WERI-Rb-1 (cell line): Measurements from ENCODE around the gene SCO2.
A peak's percentile ranks its signal among the peaks of the same experiment; 100 is the strongest.

Experiments used
- DNase-seq: peaks from one replicate; pipeline ENCODE4 v3.0.0-alpha.2; 2020
- H3K27ac ChIP-seq: fragments of 250-450 bp; sonication (Bioruptor Pico); 2 replicates; pipeline ENCODE4 v1.5.1; 2020; ENCODE audit warnings: mild to moderate bottlenecking, moderate library complexity
- H3K27me3 ChIP-seq: fragments of 250-450 bp; sonication (Bioruptor Pico); 2 replicates; pipeline ENCODE4 v1.5.1; 2021; ENCODE audit warnings: mild to moderate bottlenecking, low read depth, moderate library complexity; ENCODE audit not compliant: insufficient read depth, severe bottlenecking
- H3K36me3 ChIP-seq: fragments of 250-450 bp; sonication (Bioruptor Pico); 2 replicates; pipeline ENCODE4 v1.5.1; 2020; ENCODE audit warnings: mild to moderate bottlenecking, moderate library complexity
- H3K4me3 ChIP-seq: 2 replicates; pipeline ENCODE4 v1.5.1; 2011; ENCODE audit warnings: low read depth, mild to moderate bottlenecking, control low read depth, low read length
- H3K9me3 ChIP-seq: fragments of 250-450 bp; sonication (Bioruptor Pico); 2 replicates; pipeline ENCODE4 v1.5.1; 2021; ENCODE audit warnings: mild to moderate bottlenecking, moderate library complexity; ENCODE audit not compliant: severe bottlenecking
- TF ChIP-seq, protein P1 (sequence below): IDR thresholded peaks from 2 replicates; pipeline ENCODE4 v1.5.1; 2011; ENCODE audit warnings: low read depth, mild to moderate bottlenecking, control low read depth, inconsistent platforms, low read length

Gene SCO2

DNA sequence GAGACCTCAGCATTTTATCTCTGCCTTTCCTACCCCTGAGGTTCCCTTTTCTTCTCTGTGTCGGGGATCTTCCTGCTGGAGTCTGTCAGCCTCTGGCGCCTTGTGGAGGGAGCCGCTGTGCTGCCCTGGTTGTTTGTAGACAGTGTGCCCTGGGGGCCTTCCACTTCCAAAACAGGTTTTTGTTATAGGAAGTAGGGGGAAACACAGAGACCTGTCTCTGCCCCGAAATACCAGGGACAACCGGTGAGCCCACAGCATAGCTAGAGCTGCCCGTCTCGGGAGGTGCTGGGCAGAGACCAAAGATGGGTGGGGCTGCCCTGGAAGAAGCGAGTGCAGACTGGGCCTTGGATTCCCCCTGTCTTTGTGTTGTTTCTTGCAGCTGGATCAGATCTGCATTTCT, 9.3 kb downstream of the SCO2 start:
- Histone ChIP-seq H3K36me3 (peaks cover 77% of the 10 kb centered on the region), H3K9me3 (no peaks in the 10 kb centered on the region), H3K27me3 (no peaks in the 10 kb centered on the region), H3K4me3 (no peak overlapping the region), H3K27ac (no peak overlapping the region)
- no peak for DNase-seq
- TF ChIP-seq, protein P1, sequence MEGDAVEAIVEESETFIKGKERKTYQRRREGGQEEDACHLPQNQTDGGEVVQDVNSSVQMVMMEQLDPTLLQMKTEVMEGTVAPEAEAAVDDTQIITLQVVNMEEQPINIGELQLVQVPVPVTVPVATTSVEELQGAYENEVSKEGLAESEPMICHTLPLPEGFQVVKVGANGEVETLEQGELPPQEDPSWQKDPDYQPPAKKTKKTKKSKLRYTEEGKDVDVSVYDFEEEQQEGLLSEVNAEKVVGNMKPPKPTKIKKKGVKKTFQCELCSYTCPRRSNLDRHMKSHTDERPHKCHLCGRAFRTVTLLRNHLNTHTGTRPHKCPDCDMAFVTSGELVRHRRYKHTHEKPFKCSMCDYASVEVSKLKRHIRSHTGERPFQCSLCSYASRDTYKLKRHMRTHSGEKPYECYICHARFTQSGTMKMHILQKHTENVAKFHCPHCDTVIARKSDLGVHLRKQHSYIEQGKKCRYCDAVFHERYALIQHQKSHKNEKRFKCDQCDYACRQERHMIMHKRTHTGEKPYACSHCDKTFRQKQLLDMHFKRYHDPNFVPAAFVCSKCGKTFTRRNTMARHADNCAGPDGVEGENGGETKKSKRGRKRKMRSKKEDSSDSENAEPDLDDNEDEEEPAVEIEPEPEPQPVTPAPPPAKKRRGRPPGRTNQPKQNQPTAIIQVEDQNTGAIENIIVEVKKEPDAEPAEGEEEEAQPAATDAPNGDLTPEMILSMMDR, result no peak

DNA sequence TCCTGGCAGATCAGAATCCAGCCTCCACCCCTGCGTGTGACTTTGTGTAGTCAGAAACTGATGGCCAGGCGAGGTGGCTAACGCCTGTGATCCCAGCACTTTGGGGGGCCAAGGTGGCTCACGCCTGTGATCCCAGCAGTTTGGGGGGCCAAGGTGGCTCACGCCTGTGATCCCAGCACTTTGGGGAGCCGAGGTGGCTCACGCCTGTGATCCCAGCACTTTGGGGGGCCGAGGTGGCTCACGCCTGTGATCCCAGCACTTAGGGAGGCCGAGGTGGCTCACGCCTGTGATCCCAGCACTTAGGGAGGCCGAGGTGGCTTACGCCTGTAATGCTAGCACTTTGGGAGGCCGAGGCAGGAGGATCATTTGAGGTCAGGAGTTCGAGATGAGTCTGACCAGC, 12.2 kb downstream of the SCO2 start:
- TF ChIP-seq, protein P1, result no peak
- Histone ChIP-seq H3K9me3 (no peaks in the 10 kb centered on the region), H3K4me3 (no peak overlapping the region), H3K27ac (no peak overlapping the region; the same call in 1 of the 2 replicates), H3K36me3 (peaks cover 67% of the 10 kb centered on the region), H3K27me3 (no peaks in the 10 kb centered on the region)
- DNase-seq, result no peak

DNA sequence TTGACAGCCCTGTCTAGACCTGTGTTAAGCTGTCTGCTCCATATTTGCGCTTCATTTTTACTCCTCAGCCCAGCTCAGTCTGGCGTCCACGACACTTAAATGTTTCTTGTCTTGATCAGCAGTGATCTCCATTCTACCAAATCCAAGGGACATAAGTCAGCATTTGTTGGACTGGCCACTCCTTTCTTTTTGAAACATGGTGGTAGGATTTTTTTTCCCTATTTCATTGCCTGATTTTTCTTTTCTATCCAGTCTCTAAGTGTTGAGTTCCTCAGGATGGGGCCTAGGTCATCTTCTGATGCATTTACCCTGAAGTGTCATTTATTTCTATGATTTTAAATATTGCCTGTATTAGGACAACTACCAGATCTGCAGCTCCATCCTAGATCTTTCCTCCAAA, 16.5 kb downstream of the SCO2 start:
- peak overlapping the region; percentile 99 for H3K27ac ChIP-seq
- peak overlapping the region; percentile 97 for H3K4me3 ChIP-seq
- no peak for DNase-seq
- no peaks in the 10 kb centered on the region for H3K9me3 ChIP-seq
- H3K27me3 ChIP-seq, result no peaks in the 10 kb centered on the region
- TF ChIP-seq, protein P1, result no peak
- peaks cover 50% of the 10 kb centered on the region for H3K36me3 ChIP-seq

DNA sequence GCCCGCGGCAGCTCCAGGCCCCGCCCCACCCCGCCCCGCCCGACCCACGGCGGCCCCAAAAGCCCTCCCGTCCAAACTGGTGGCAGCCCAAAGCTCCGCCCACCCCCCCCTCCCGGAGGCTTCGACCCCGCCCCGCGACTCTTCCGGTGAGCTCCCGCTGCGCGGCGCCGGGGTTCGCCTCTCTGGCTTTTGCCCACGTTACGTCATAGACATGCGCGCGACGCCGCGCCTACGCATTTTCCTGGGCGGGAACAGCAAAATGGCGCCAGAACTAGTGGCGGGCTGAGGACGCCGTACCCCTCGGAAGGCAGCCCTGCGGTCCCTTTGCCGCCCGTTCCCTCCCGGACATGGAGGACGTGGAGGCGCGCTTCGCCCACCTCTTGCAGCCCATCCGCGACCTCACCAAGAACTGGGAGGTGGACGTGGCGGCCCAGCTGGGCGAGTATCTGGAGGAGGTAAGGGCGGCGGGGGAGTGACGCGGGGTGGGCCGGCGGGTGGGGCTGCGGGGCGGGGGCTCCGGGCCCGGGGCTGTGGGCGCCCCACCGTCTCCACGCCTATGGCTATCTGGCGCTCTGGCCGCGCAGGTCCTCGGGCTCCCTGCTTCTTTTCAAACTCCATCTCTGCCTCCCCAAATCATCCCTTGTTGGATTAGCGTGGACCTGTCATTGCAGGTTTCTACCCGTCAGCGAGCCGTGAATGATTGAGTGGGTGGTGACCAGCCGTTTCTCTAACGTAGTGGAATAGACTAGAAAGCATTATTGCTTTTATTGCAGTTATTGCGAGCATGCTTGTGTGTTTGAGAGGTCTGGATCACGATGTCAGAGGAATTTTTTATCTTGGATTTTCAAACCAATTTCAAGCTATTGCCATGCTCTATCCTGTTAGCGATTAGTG, 17.2 kb downstream of the SCO2 start, which contains the start of gene NCAPH2:
NCAPH2 (plus strand) TSS at position 234 of the 894 bp plus-strand sequence; CDS start at position 348, 114 bp downstream.
- H3K36me3 ChIP-seq, result peaks cover 52% of the 10 kb centered on the region
- H3K27ac ChIP-seq, result peak within 1 kb of the TSS; percentile 99
- DNase-seq, result peak; percentile 96
- no peaks in the 10 kb centered on the region for H3K9me3 ChIP-seq
- TF ChIP-seq, protein P1, result no peak
- peak within 1 kb of the TSS; percentile 97 for H3K4me3 ChIP-seq
- no peaks in the 10 kb centered on the region for H3K27me3 ChIP-seq

DNA sequence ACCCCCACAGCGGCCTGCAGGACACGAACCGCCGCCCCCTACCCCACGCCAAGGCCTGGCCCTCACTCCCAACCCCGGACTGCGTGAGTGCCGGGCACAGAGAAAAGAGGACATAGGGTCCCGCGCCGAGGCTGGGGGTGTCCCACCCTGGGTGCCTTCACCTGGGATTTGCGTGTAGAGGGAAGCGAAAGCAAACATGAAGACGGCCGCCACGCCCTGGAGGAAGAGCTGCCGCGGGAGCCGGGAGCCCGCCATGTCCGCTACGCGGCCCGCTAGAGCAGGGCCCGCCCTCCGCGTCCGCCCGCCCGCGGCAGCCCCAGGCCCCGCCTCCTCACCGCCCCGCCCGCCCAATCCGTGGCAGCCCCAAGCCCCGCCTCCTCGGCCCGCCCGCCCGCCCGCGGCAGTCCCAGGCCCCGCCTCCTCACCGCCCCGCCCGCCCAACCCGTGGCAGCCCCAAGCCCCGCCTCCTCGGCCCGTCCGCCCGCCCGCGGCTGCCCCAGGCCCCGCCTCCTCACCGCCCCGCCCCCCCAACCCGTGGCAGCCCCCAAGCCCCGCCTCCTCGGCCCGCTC, 17.9 kb downstream of the SCO2 start, which contains the start of gene LMF2:
LMF2 (minus strand) TSS at position 282 of the 570 bp plus-strand sequence; CDS start at position 255, 27 bp downstream.
- Histone ChIP-seq H3K9me3 (no peaks in the 10 kb centered on the region), H3K36me3 (peaks cover 54% of the 10 kb centered on the region), H3K27me3 (no peaks in the 10 kb centered on the region), H3K4me3 (peak within 1 kb of the TSS; percentile 97), H3K27ac (peak within 1 kb of the TSS; percentile 99)
- peak; percentile 89 for DNase-seq
- TF ChIP-seq, protein P1, result no peak
